Fibroblast of gingiva (primary cell): Measurements from ENCODE around the gene COL1A2.

Experiments
- DNase-seq: peaks from one replicate; pipeline ENCODE4 v3.0.0-alpha.2; 2011; ENCODE audit warnings: low read depth

The COL1A2 gene

GRCh38 chr7:94410413-94411187 is 15.9 kb downstream of the COL1A2 start:
- peak; percentile 67 for DNase-seq

- DNase-seq: no peak
These were observed 16.4 kb downstream of the COL1A2 start for GRCh38 chr7:94411188-94411466.

GRCh38 chr7:94412762-94413322 is 18.1 kb downstream of the COL1A2 start:
- DNase-seq: peak; percentile 49

- DNase-seq: peak; percentile 73
These were observed 19.8 kb downstream of the COL1A2 start for GRCh38 chr7:94414481-94414880.

GRCh38 chr7:94414980-94415379 is 20.3 kb downstream of the COL1A2 start:
- no peak for DNase-seq

GRCh38 chr7:94417306-94417705 is 22.6 kb downstream of the COL1A2 start:
- peak; percentile 33 for DNase-seq

GRCh38 chr7:94417901-94418300 is 23.2 kb downstream of the COL1A2 start:
- DNase-seq: peak; percentile 71

GRCh38 chr7:94418851-94419250 is 24.2 kb downstream of the COL1A2 start:
- DNase-seq: no peak

GRCh38 chr7:94420328-94420727 is 25.6 kb downstream of the COL1A2 start:
- peak; percentile 49 for DNase-seq

- peak; percentile 31 for DNase-seq
These were observed 27.0 kb downstream of the COL1A2 start for GRCh38 chr7:94421681-94422080.

- DNase-seq: no peak
These were observed 27.4 kb downstream of the COL1A2 start for GRCh38 chr7:94422136-94422535.

- DNase-seq: peak; percentile 39
These were observed 28.2 kb downstream of the COL1A2 start for GRCh38 chr7:94422827-94423460.

GRCh38 chr7:94423863-94424735 is 29.4 kb downstream of the COL1A2 start:
- DNase-seq: peak; percentile 84

- no peak for DNase-seq
These were observed 30.9 kb downstream of the COL1A2 start for GRCh38 chr7:94425546-94425945.

GRCh38 chr7:94426980-94427875 is 32.5 kb downstream of the COL1A2 start:
- peak; percentile 48 for DNase-seq

GRCh38 chr7:94429153-94429552 is 34.5 kb downstream of the COL1A2 start:
- DNase-seq: peak; percentile 32

- DNase-seq: peak; percentile 69
These were observed 36.5 kb downstream of the COL1A2 start for GRCh38 chr7:94431176-94431575.

GRCh38 chr7:94431619-94432280 is 37.1 kb downstream of the COL1A2 start:
- DNase-seq: peak; percentile 83

- DNase-seq: no peak
These were observed 37.6 kb downstream of the COL1A2 start for GRCh38 chr7:94432281-94432670.

- DNase-seq: peak; percentile 49
These were observed 38.1 kb downstream of the COL1A2 start for GRCh38 chr7:94432817-94433216.

GRCh38 chr7:94433224-94433623 is 38.5 kb downstream of the COL1A2 start:
- DNase-seq: peak; percentile 23
